H1 (cell line): ENCODE results near the gene FLT4. TPM values are rescaled to one million over a fixed set of nuclear protein-coding genes. Genes with fewer than 3 reads are reported as not detected.

ENCODE experiments used
- CTCF ChIA-PET: fragments of 300-600 bp; sonication (Branson Sonifier 250); formaldehyde crosslinking; loops from one replicate; lab custom pipeline; 2021; ENCODE audit not compliant: partially characterized antibody; lab: Charles Lee
- POLR2A ChIA-PET: fragments of 300-600 bp; sonication (Branson Sonifier 250); formaldehyde crosslinking; loops from one replicate; lab custom pipeline; 2021; ENCODE audit warnings: inconsistent platforms; ENCODE audit not compliant: partially characterized antibody; lab: Charles Lee
- DNase-seq, 2 experiments: peaks; one replicate each; pipeline versions ENCODE4 v3.0.0 to v3.0.0-alpha.2; 2010 to 2022; ENCODE audit warnings: low spot score in 2 of 2, low read depth in 1 of 2, mixed read lengths in 1 of 2
- FAIRE-seq: peaks from 2 replicates; lab custom pipeline; 2011; peaks lifted over from hg19 to GRCh38; lab: Jason Lieb, UNC
- H2AFZ ChIP-seq: 2 replicates; pipeline ENCODE4 v1.8.1; 2012; ENCODE audit warnings: low read length, inconsistent platforms
- H2AK5ac ChIP-seq: 2 replicates; pipeline ENCODE4 v1.6.1; 2013; ENCODE audit warnings: low read depth, low read length
- H2BK120ac ChIP-seq: replicated peaks from 2 replicates; pipeline ENCODE3; 2013; ENCODE audit warnings: low read depth, low read length, inconsistent platforms
- H2BK12ac ChIP-seq: 2 replicates; pipeline ENCODE4 v1.6.1; 2013; ENCODE audit warnings: low read depth, low read length
- H2BK15ac ChIP-seq: 2 replicates; pipeline ENCODE4 v1.6.1; 2013; ENCODE audit warnings: low read length
- H2BK20ac ChIP-seq: 2 replicates; pipeline ENCODE4 v1.6.1; 2013; ENCODE audit warnings: low read length
- H2BK5ac ChIP-seq: 2 replicates; pipeline ENCODE4 v1.6.1; 2013; ENCODE audit warnings: low read depth, low read length
- H3K14ac ChIP-seq: 2 replicates; pipeline ENCODE4 v1.6.1; 2013; ENCODE audit warnings: inconsistent platforms; ENCODE audit not compliant: insufficient read length
- H3K18ac ChIP-seq: 2 replicates; pipeline ENCODE4 v1.6.1; 2013; ENCODE audit warnings: low read length; ENCODE audit errors: extremely low read depth
- H3K23ac ChIP-seq: 2 replicates; pipeline ENCODE4 v1.6.1; 2013; ENCODE audit warnings: inconsistent platforms; ENCODE audit not compliant: insufficient read length
- H3K23me2 ChIP-seq: 2 replicates; pipeline ENCODE4 v1.6.1; 2013; ENCODE audit warnings: low read depth, low read length
- H3K27ac ChIP-seq: 2 replicates; pipeline ENCODE4 v1.6.1; 2011; ENCODE audit warnings: low read depth, low read length, inconsistent platforms
- H3K27me3 ChIP-seq, 4 experiments: replicated peaks in 1 of 4; 1 replicate in 1 of 4; 2 replicates in 3 of 4; pipeline versions ENCODE4 v1.6.1 to v1.8.1; 2011 to 2013; ENCODE audit warnings: low read length in 3 of 4, mild to moderate bottlenecking in 3 of 4, inconsistent platforms in 2 of 4, mixed read lengths in 2 of 4, moderate library complexity in 1 of 4; ENCODE audit not compliant: control insufficient read depth in 3 of 4, insufficient read depth in 3 of 4; ENCODE audit errors: extremely low read depth in 1 of 4
- H3K36me3 ChIP-seq, 4 experiments: 2 replicates each; pipeline versions ENCODE4 v1.6.1 to v1.8.1; 2011 to 2013; ENCODE audit warnings: mild to moderate bottlenecking in 4 of 4, low read length in 3 of 4, moderate library complexity in 2 of 4, control low read depth in 1 of 4, inconsistent platforms in 1 of 4; ENCODE audit not compliant: insufficient read depth in 4 of 4, control insufficient read depth in 2 of 4
- H3K4ac ChIP-seq: replicated peaks from 2 replicates; pipeline ENCODE3; 2013; ENCODE audit warnings: low read length, low read depth, mixed read lengths, inconsistent platforms; ENCODE audit not compliant: insufficient read length
- H3K4me1 ChIP-seq, 4 experiments: replicated peaks in 1 of 4; 1 replicate in 1 of 4; 2 replicates in 3 of 4; pipeline versions ENCODE4 v1.6.1 to v1.8.1; 2011 to 2013; ENCODE audit warnings: low read length in 3 of 4, inconsistent platforms in 2 of 4, mixed read lengths in 1 of 4; ENCODE audit not compliant: insufficient read depth in 4 of 4, control insufficient read depth in 3 of 4
- H3K4me2 ChIP-seq, 2 experiments: 2 replicates each; pipeline versions ENCODE4 v1.6.1 to v1.8.1; 2011 to 2013; ENCODE audit warnings: low read depth in 2 of 2, low read length in 2 of 2, control low read depth in 1 of 2, inconsistent platforms in 1 of 2, mild to moderate bottlenecking in 1 of 2; ENCODE audit not compliant: insufficient read depth in 1 of 2
- H3K4me3 ChIP-seq, 4 experiments: fragments of 200-600, 300-600 bp in 1 of 4; sonication (generic), shearing (Covaris generic), sonication (Bioruptor Twin) in 1 of 4; 2 replicates each; pipeline versions ENCODE4 v1.5.1 to v1.8.1; 2011 to 2016; ENCODE audit warnings: low read length in 4 of 4, low read depth in 3 of 4, control low read depth in 2 of 4, inconsistent platforms in 2 of 4, mild to moderate bottlenecking in 2 of 4, mixed read lengths in 1 of 4, moderate library complexity in 1 of 4; ENCODE audit not compliant: insufficient read depth in 2 of 4; ENCODE audit errors: extremely low read depth in 1 of 4
- H3K56ac ChIP-seq: replicated peaks from 2 replicates; pipeline ENCODE3; 2013; ENCODE audit warnings: low read depth, mild to moderate bottlenecking, mixed read lengths, low read length, inconsistent platforms; ENCODE audit not compliant: insufficient read length
- H3K79me1 ChIP-seq: 2 replicates; pipeline ENCODE4 v1.6.1; 2013; ENCODE audit warnings: low read depth, low read length, control low read depth
- H3K79me2 ChIP-seq, 2 experiments: 2 replicates each; pipeline versions ENCODE4 v1.6.1 to v1.8.1; 2012 to 2013; ENCODE audit warnings: low read length in 2 of 2, mild to moderate bottlenecking in 2 of 2, inconsistent platforms in 1 of 2; ENCODE audit not compliant: insufficient read depth in 2 of 2, control insufficient read depth in 1 of 2
- H3K9ac ChIP-seq, 4 experiments: replicated peaks in 1 of 4; 1 replicate in 1 of 4; 2 replicates in 3 of 4; pipeline versions ENCODE4 v1.6.1 to v1.8.1; 2011 to 2013; ENCODE audit warnings: low read depth in 3 of 4, low read length in 3 of 4, control low read depth in 2 of 4, mild to moderate bottlenecking in 2 of 4, moderate library complexity in 2 of 4, inconsistent platforms in 1 of 4; ENCODE audit errors: extremely low read depth in 1 of 4
- H3K9me3 ChIP-seq, 2 experiments: 2 replicates each; pipeline versions ENCODE4 v1.6.1 to v1.8.1; 2012 to 2013; ENCODE audit warnings: mild to moderate bottlenecking in 2 of 2, moderate library complexity in 2 of 2, control low read depth in 1 of 2, inconsistent platforms in 1 of 2, low read depth in 1 of 2, low read length in 1 of 2, mixed read lengths in 1 of 2; ENCODE audit not compliant: insufficient read depth in 2 of 2
- H4K20me1 ChIP-seq, 2 experiments: replicated peaks in 1 of 2; 2 replicates each; pipeline versions ENCODE3 to v1.8.1; 2011 to 2013; ENCODE audit warnings: inconsistent platforms in 2 of 2, low read length in 2 of 2, mild to moderate bottlenecking in 1 of 2; ENCODE audit not compliant: insufficient read depth in 2 of 2, control insufficient read depth in 1 of 2
- H4K5ac ChIP-seq: 2 replicates; pipeline ENCODE4 v1.6.1; 2013; ENCODE audit warnings: low read length, low read depth, mixed read lengths, inconsistent platforms; ENCODE audit not compliant: insufficient read length
- H4K8ac ChIP-seq: 2 replicates; pipeline ENCODE4 v1.8.0; 2013; ENCODE audit warnings: mild to moderate bottlenecking, moderate library complexity, low read length, inconsistent platforms; ENCODE audit not compliant: insufficient read depth; ENCODE audit errors: extremely low read depth
- H4K91ac ChIP-seq: replicated peaks from 2 replicates; pipeline ENCODE3; 2013; ENCODE audit warnings: low read length, mixed read lengths, inconsistent platforms; ENCODE audit not compliant: insufficient read length
- ASH2L ChIP-seq: fragments of 200-600, 300-600 bp; sonication (generic); IDR thresholded peaks from one replicate; pipeline ENCODE4 v1.7.1; 2017; ENCODE audit warnings: low read length
- BCL11A ChIP-seq, 2 experiments: IDR thresholded peaks; one replicate each; pipeline ENCODE4 v1.6.1; 2011; ENCODE audit warnings: low read depth in 2 of 2, low read length in 2 of 2, mild to moderate bottlenecking in 2 of 2
- CBX8 ChIP-seq: fragments of 300-800, 300-1000 bp; sonication (generic); IDR thresholded peaks from 2 replicates; pipeline ENCODE4 v1.7.1; 2016; ENCODE audit warnings: low read depth, low read length, borderline replicate concordance
- CHD1 ChIP-seq: IDR thresholded peaks from 2 replicates; pipeline ENCODE4 v1.6.1; 2012; ENCODE audit warnings: low read depth, low read length, improper control_type of control experiment
- JUN ChIP-seq: IDR thresholded peaks from 2 replicates; pipeline ENCODE4 v1.6.1; 2011; ENCODE audit warnings: low read depth, mild to moderate bottlenecking, improper control_type of control experiment, low read length
- MAFK ChIP-seq: IDR thresholded peaks from 2 replicates; pipeline ENCODE4 v1.6.1; 2012; ENCODE audit warnings: low read depth, mild to moderate bottlenecking, improper control_type of control experiment, low read length
- RFX5 ChIP-seq: IDR thresholded peaks from 2 replicates; pipeline ENCODE4 v1.6.1; 2011; ENCODE audit warnings: low read depth, low read length, improper control_type of control experiment, borderline replicate concordance
- SP4 ChIP-seq: IDR thresholded peaks from 2 replicates; pipeline ENCODE4 v1.6.1; 2012; ENCODE audit warnings: low read length, inconsistent platforms
- WGBS, 2 experiments: shearing (Covaris generic) in 1 of 2; methylation state at CpG; one replicate each; pipeline versions ENCODE4 v1.1.6 to v1.1.7; 2013 to 2015; ENCODE audit warnings: low lambda C conversion rate in 2 of 2, mixed read lengths in 2 of 2, inconsistent platforms in 1 of 2, low coverage in 1 of 2, missing lambda C conversion rate in 1 of 2; ENCODE audit not compliant: insufficient replicate concordance in 2 of 2, insufficient coverage in 1 of 2, insufficient read length in 1 of 2; ENCODE audit errors: extremely low coverage in 1 of 2, missing lambda C conversion rate in 1 of 2; 5-methylcytosine and 5-hydroxymethylcytosine counted together
- polyA plus RNA-seq, 7 experiments: library from polyadenylated mRNA; depleted of rRNA in 3 of 7; stranded (reverse) in 5 of 7; unstranded in 2 of 7; fragments of >200 nt in 5 of 7; fragments of 200-250 nt in 2 of 7; gene quantifications; 1 replicate in 5 of 7; 2 replicates in 1 of 7; 4 replicates in 1 of 7; pipeline versions ENCODE4 v1.2.1 to v1.2.3, GENCODE V29; 2011 to 2013; ENCODE audit warnings: missing spikeins in 2 of 7, mixed read lengths in 2 of 7
- total RNA-seq: library from RNA; stranded (reverse); fragmentation: NEBNext Ultra II Directional; extraction: Animal tissue kit (Norgen Biotek cat#: 25700); gene quantifications from 2 replicates; pipeline ENCODE4 v1.2.1, GENCODE V29; 2021
- TF ChIP-seq, protein P1 (sequence below): IDR thresholded peaks from 2 replicates; pipeline ENCODE4 v1.6.1; 2011; ENCODE audit warnings: low read length, improper control_type of control experiment

Gene FLT4
- total and polyA plus RNA-seq, 2 of the 8 experiments (the other 6 are each of a cell fraction or from before 2014, with no cell fraction given): 6.5 to 7.7 TPM

DNA sequence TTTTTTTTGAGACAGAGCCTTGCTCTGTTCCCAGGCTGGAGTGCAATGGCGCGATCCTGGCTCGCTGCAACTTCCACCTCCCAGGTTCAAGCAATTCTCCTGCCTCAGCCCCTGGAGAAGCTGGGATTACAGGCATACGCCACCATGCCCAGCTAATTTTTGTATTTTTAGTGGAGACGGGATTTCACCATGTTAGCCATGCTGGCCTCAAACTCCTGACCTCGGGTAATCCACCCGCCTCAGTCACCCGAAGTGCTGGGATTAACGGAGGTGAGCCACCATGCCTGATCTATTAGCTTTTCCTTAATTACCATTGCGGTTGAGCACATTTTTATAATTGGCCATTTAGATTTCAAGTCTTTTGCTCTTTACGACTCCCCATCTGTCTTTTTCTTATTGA lies 2.9 kb upstream of the FLT4 start:
- POLR2A ChIA-PET: no interaction called here
- Histone ChIP-seq H3K14ac (no peak overlapping the region), H3K36me3 (no peaks in the 10 kb centered on the region), H3K4me3 (no peak overlapping the region), H2BK120ac (no peak overlapping the region), H3K23me2 (peaks cover 12% of the 10 kb centered on the region; the same call in 1 of the 2 replicates), H3K79me1 (no peaks in the 10 kb centered on the region), H3K18ac (no peak overlapping the region), H3K9me3 (no peaks in the 10 kb centered on the region), H4K8ac (no peak overlapping the region), H2BK20ac (no peak overlapping the region), H4K20me1 (peaks cover 0 to 5% of the 10 kb centered on the region in 2 experiments), H3K27ac (no peak overlapping the region), H3K27me3 (peaks cover 5 to 32% (median 28%) of the 10 kb centered on the region in 4 experiments), H2BK15ac (no peak overlapping the region), H3K4me1 (no peaks in the 10 kb centered on the region; a peak in 2 of 7 replicates), H2BK12ac (no peak overlapping the region), H3K9ac (no peak overlapping the region), H3K79me2 (no peaks in the 10 kb centered on the region), H3K56ac (no peak overlapping the region), H3K4ac (no peak overlapping the region), H3K23ac (no peak overlapping the region), H2AFZ (no peak overlapping the region), H4K91ac (no peak overlapping the region), H4K5ac (no peak overlapping the region), H2AK5ac (no peak overlapping the region), H2BK5ac (no peak overlapping the region), H3K4me2 (no peak overlapping the region)
- CTCF ChIA-PET: interaction anchor here (1.0 to 1.5 kb wide), 3 partner anchors 10 to 33 kb away, joined by 3 to 4 read pairs (median 4); no protein-coding TSS in a partner anchor
- DNase-seq: no peak
- no peak for FAIRE-seq
- 94% methylated on average over 9 of the region's 11 CpGs; no CpG with 5 or more reads in 1 of the 2 experiments for WGBS, 2 experiments
- TF ChIP-seq JUN: no peak
- TF ChIP-seq BCL11A (IDR thresholded peaks at IDR 0.05; ENCODE audit: low read depth in 2 of 2, low read length in 2 of 2): no peak
- no peak for TF ChIP-seq CBX8
- TF ChIP-seq MAFK: no peak
- TF ChIP-seq ASH2L: no peak
- TF ChIP-seq CHD1: no peak
- TF ChIP-seq SP4: no peak
- TF ChIP-seq, protein P1, sequence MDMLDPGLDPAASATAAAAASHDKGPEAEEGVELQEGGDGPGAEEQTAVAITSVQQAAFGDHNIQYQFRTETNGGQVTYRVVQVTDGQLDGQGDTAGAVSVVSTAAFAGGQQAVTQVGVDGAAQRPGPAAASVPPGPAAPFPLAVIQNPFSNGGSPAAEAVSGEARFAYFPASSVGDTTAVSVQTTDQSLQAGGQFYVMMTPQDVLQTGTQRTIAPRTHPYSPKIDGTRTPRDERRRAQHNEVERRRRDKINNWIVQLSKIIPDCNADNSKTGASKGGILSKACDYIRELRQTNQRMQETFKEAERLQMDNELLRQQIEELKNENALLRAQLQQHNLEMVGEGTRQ: no peak
- no peak for TF ChIP-seq RFX5
